C4-2B (cell line): ENCODE measurements around the gene FAXDC2.

Experiments
- H3K27ac ChIP-seq: fragments of 450-650 bp; 2 replicates; pipeline ENCODE4 v1.5.1; 2017
- ZFX ChIP-seq: fragments of 450-650 bp; IDR thresholded peaks from 2 replicates; pipeline ENCODE4 v1.6.1; 2017
- TF ChIP-seq, protein P1 (sequence below): fragments of 450-650 bp; conservative IDR thresholded peaks from 2 replicates; pipeline ENCODE4 v1.5.1; 2017; ENCODE audit warnings: mild to moderate bottlenecking

FAXDC2 gene

GRCh38 chr5:154806176-154806575 lies 44.2 kb downstream of the FAXDC2 start:
- H3K27ac ChIP-seq: no peak overlapping the region
- TF ChIP-seq, protein P1, sequence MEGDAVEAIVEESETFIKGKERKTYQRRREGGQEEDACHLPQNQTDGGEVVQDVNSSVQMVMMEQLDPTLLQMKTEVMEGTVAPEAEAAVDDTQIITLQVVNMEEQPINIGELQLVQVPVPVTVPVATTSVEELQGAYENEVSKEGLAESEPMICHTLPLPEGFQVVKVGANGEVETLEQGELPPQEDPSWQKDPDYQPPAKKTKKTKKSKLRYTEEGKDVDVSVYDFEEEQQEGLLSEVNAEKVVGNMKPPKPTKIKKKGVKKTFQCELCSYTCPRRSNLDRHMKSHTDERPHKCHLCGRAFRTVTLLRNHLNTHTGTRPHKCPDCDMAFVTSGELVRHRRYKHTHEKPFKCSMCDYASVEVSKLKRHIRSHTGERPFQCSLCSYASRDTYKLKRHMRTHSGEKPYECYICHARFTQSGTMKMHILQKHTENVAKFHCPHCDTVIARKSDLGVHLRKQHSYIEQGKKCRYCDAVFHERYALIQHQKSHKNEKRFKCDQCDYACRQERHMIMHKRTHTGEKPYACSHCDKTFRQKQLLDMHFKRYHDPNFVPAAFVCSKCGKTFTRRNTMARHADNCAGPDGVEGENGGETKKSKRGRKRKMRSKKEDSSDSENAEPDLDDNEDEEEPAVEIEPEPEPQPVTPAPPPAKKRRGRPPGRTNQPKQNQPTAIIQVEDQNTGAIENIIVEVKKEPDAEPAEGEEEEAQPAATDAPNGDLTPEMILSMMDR: no peak
- no peak for TF ChIP-seq ZFX

- H3K27ac ChIP-seq: no peak overlapping the region
- no peak for TF ChIP-seq ZFX
- TF ChIP-seq, protein P1: no peak
Measured at GRCh38 chr5:154802050-154802449, 48.4 kb downstream of the FAXDC2 start.

- TF ChIP-seq, protein P1: no peak
- TF ChIP-seq ZFX: no peak
- H3K27ac ChIP-seq: no peak overlapping the region
Measured at GRCh38 chr5:154801083-154801482, 49.3 kb downstream of the FAXDC2 start.

DNA sequence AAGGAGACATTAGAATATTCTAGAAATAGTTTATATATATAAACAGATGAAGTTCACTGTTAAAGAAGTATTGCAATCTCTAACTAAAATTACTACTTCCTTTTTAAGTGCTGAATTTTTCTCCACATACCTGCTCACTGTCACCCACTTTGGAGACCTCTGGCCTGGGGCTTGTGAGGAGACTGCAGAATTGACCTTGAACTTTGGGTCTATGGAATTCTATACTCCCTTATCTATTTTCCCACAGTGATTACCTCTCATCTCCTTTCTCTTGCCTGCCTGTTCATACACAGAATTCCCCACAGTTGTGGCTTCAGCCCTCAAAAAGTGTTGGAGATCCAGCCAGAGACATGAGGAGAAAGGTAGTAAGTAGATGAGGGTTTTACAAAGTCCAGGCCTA lies 49.8 kb downstream of the FAXDC2 start:
- no peak for TF ChIP-seq ZFX
- TF ChIP-seq, protein P1: no peak
- no peak overlapping the region for H3K27ac ChIP-seq

DNA sequence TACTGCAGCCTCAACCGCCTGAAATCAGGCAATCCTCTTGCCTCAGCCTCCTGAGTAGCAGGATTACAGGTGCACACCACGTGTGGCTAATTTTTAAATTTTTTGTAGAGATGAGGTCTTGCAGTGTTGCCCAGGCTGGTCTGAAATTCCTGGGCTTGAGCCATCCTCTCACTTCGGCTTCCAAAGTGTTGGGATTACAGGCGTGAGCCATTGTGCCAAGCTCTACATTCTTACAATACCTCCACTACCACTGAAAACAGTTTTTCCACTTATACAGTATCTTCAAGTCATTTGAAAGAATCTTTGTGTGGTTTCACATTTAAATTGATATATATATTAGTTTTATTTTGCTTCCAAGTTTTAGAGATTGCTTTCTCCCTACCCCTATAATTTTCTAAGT lies 52.6 kb downstream of the FAXDC2 start:
- no peak overlapping the region for H3K27ac ChIP-seq
- TF ChIP-seq ZFX: no peak
- TF ChIP-seq, protein P1: no peak

DNA sequence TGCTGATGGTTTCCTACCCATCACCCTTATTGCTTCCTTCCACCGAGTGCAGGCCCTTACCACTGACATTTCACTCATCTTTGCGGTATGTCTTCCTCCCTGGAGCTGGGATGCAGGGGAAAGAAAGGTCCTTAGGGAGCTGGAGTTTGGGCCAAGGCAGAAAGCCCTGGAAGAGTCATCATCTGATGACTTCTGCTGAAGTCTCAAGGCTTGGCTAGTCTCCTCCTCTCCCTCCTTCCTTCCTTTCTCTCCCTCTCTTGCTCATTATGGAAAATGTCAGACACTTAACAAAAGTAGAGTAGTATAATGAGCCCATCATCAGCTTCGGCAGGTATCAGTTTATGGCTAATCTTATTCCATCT lies 55.2 kb downstream of the FAXDC2 start:
- H3K27ac ChIP-seq: no peak overlapping the region
- TF ChIP-seq ZFX: no peak

GRCh38 chr5:154794525-154795234 lies 55.7 kb downstream of the FAXDC2 start:
- TF ChIP-seq, protein P1: no peak
- no peak for TF ChIP-seq ZFX
- H3K27ac ChIP-seq: no peak overlapping the region
